Mucosa of rectum (tissue), 2 donors: ENCODE measurements around the gene BOD1.

Experiments used
- H3K27ac ChIP-seq, 2 donors: one replicate each; pipeline ENCODE4 v1.7.0; 2013; ENCODE audit warnings: inconsistent platforms in 2 of 2, low read depth in 2 of 2, low read length in 2 of 2
- H3K27me3 ChIP-seq, 2 donors: one replicate each; pipeline ENCODE4 v1.7.0; 2013; ENCODE audit warnings: low read length in 2 of 2; ENCODE audit not compliant: control insufficient read depth in 2 of 2, insufficient read depth in 2 of 2
- H3K36me3 ChIP-seq, 2 donors: one replicate each; pipeline ENCODE4 v1.7.0; 2013; ENCODE audit warnings: low read length in 2 of 2; ENCODE audit not compliant: control insufficient read depth in 2 of 2, insufficient read depth in 2 of 2
- H3K4me1 ChIP-seq, 2 donors: one replicate each; pipeline ENCODE4 v1.7.0; 2013; ENCODE audit warnings: low read length in 2 of 2, mild to moderate bottlenecking in 1 of 2; ENCODE audit not compliant: control insufficient read depth in 2 of 2, insufficient read depth in 2 of 2
- H3K4me3 ChIP-seq, 2 donors: one replicate each; pipeline ENCODE4 v1.7.0; 2013; ENCODE audit warnings: low read length in 2 of 2
- H3K9ac ChIP-seq, 2 donors: one replicate each; pipeline ENCODE4 v1.7.0; 2013; ENCODE audit warnings: low read length in 2 of 2, low read depth in 1 of 2, mild to moderate bottlenecking in 1 of 2
- H3K9me3 ChIP-seq, 2 donors: one replicate each; pipeline ENCODE4 v1.7.0; 2013; ENCODE audit warnings: low read length in 2 of 2; ENCODE audit not compliant: control insufficient read depth in 2 of 2
- donor health status: healthy.
- donor health status: Normal muscosa, but diverticular disease.

BOD1 gene

GRCh38 chr5:173627271-173627670, 10.8 kb upstream of the BOD1 start:
- H3K9me3 ChIP-seq: no peaks in the 10 kb centered on the region
- no peaks in the 10 kb centered on the region for H3K27me3 ChIP-seq
- H3K4me3 ChIP-seq: no peak overlapping the region
- no peak overlapping the region for H3K27ac ChIP-seq
- H3K36me3 ChIP-seq: no peaks in the 10 kb centered on the region
- H3K4me1 ChIP-seq: no peaks in the 10 kb centered on the region
- no peak overlapping the region for H3K9ac ChIP-seq

- Histone ChIP-seq H3K36me3 (no peaks in the 10 kb centered on the region), H3K9ac (no peak overlapping the region), H3K4me1 (no peaks in the 10 kb centered on the region), H3K27me3 (no peaks in the 10 kb centered on the region), H3K27ac (no peak overlapping the region), H3K9me3 (no peaks in the 10 kb centered on the region), H3K4me3 (no peak overlapping the region)
Measured at GRCh38 chr5:173626505-173626820, 10.0 kb upstream of the BOD1 start.

- no peaks in the 10 kb centered on the region for H3K4me1 ChIP-seq
- no peak overlapping the region for H3K27ac ChIP-seq
- H3K36me3 ChIP-seq: no peaks in the 10 kb centered on the region
- H3K27me3 ChIP-seq: no peaks in the 10 kb centered on the region
- H3K4me3 ChIP-seq: no peak overlapping the region
- H3K9ac ChIP-seq: no peak overlapping the region
- no peaks in the 10 kb centered on the region for H3K9me3 ChIP-seq
Measured at GRCh38 chr5:173625673-173626504, 9.4 kb upstream of the BOD1 start.

- Histone ChIP-seq H3K27me3 (no peaks in the 10 kb centered on the region), H3K4me3 (no peak overlapping the region), H3K36me3 (no peaks in the 10 kb centered on the region), H3K27ac (no peak overlapping the region), H3K9ac (no peak overlapping the region), H3K9me3 (no peaks in the 10 kb centered on the region), H3K4me1 (no peaks in the 10 kb centered on the region)
Measured at GRCh38 chr5:173625261-173625660, 8.8 kb upstream of the BOD1 start.

GRCh38 chr5:173624282-173624681, 7.8 kb upstream of the BOD1 start:
- no peaks in the 10 kb centered on the region for H3K4me1 ChIP-seq
- no peaks in the 10 kb centered on the region for H3K36me3 ChIP-seq
- no peaks in the 10 kb centered on the region for H3K27me3 ChIP-seq
- H3K4me3 ChIP-seq: no peak overlapping the region
- H3K9me3 ChIP-seq: no peaks in the 10 kb centered on the region
- no peak overlapping the region for H3K27ac ChIP-seq
- no peak overlapping the region for H3K9ac ChIP-seq

- Histone ChIP-seq H3K36me3 (no peaks in the 10 kb centered on the region), H3K4me1 (no peaks in the 10 kb centered on the region), H3K27me3 (no peaks in the 10 kb centered on the region), H3K9ac (no peak overlapping the region), H3K9me3 (no peaks in the 10 kb centered on the region), H3K4me3 (no peak overlapping the region), H3K27ac (no peak overlapping the region)
Measured at GRCh38 chr5:173623789-173624188, 7.3 kb upstream of the BOD1 start.

- H3K27me3 ChIP-seq: no peaks in the 10 kb centered on the region
- H3K9ac ChIP-seq: no peak overlapping the region
- H3K4me3 ChIP-seq: no peak overlapping the region
- no peaks in the 10 kb centered on the region for H3K9me3 ChIP-seq
- no peaks in the 10 kb centered on the region for H3K36me3 ChIP-seq
- H3K27ac ChIP-seq: no peak overlapping the region
- H3K4me1 ChIP-seq: no peaks in the 10 kb centered on the region
Measured at GRCh38 chr5:173623296-173623771, 6.9 kb upstream of the BOD1 start.

GRCh38 chr5:173622183-173623047, 6.0 kb upstream of the BOD1 start:
- no peaks in the 10 kb centered on the region for H3K4me1 ChIP-seq
- no peaks in the 10 kb centered on the region for H3K9me3 ChIP-seq
- no peak overlapping the region for H3K27ac ChIP-seq
- H3K9ac ChIP-seq: no peak overlapping the region
- H3K36me3 ChIP-seq: no peaks in the 10 kb centered on the region
- H3K4me3 ChIP-seq: no peak overlapping the region
- no peaks in the 10 kb centered on the region for H3K27me3 ChIP-seq

GRCh38 chr5:173620784-173621183, 4.3 kb upstream of the BOD1 start:
- Histone ChIP-seq H3K9ac (no peak overlapping the region), H3K36me3 (no peaks in the 10 kb centered on the region), H3K4me1 (peaks cover under 1 to 3% of the 10 kb centered on the region in 2 donors), H3K27ac (no peak overlapping the region), H3K4me3 (no peak overlapping the region), H3K27me3 (no peaks in the 10 kb centered on the region), H3K9me3 (no peaks in the 10 kb centered on the region)

- Histone ChIP-seq H3K27ac (no peak overlapping the region), H3K9me3 (no peaks in the 10 kb centered on the region), H3K4me1 (peaks cover 13 to 17% of the 10 kb centered on the region in 2 donors), H3K4me3 (no peak overlapping the region), H3K36me3 (no peaks in the 10 kb centered on the region), H3K27me3 (no peaks in the 10 kb centered on the region), H3K9ac (no peak overlapping the region)
Measured at GRCh38 chr5:173618927-173619519, 2.6 kb upstream of the BOD1 start.
